NCI-H1436 (cell line): ENCODE measurements around the gene SPTBN2.

ENCODE experiments used
- DNase-seq: peaks from one replicate; lab custom pipeline; 2025; lab: John Stamatoyannopoulos, UW

SPTBN2 gene

GRCh38 chr11:66638177-66639065 lies 90.6 kb downstream of the SPTBN2 start, which contains the start of gene RBM4:
Gene RBM4, plus strand, starts transcription at chr11:66638703. Its CDS starts 1,009 bp downstream, at chr11:66639712.
- DNase-seq = peak; percentile 99

GRCh38 chr11:66637557-66638176 lies 91.3 kb downstream of the SPTBN2 start:
- DNase-seq = no peak

- no peak for DNase-seq
These were observed 92.6 kb downstream of the SPTBN2 start for GRCh38 chr11:66636411-66636810.
